Liver (tissue), 9 donors: ENCODE results near the gene RNASE8. TPM values are rescaled to one million over a fixed set of nuclear protein-coding genes. Genes with fewer than 3 reads are reported as not detected.

Experiments
- DNase-seq: peaks from one replicate; pipeline ENCODE4 v3.0.0-alpha.2; 2017; ENCODE audit warnings: low spot score
- H3K27ac ChIP-seq, 2 donors: one replicate each; pipeline ENCODE4 v1.7.0; 2013; ENCODE audit warnings: inconsistent platforms in 2 of 2, low read length in 2 of 2, control low read depth in 1 of 2, low read depth in 1 of 2, mild to moderate bottlenecking in 1 of 2
- H3K27me3 ChIP-seq, 4 donors: one replicate each; pipeline versions ENCODE4 v1.6.1 to v1.7.0; 2013; ENCODE audit warnings: low read length in 3 of 4, inconsistent platforms in 1 of 4, mild to moderate bottlenecking in 1 of 4, moderate library complexity in 1 of 4; ENCODE audit not compliant: control insufficient read depth in 4 of 4, insufficient read depth in 4 of 4
- H3K36me3 ChIP-seq, 4 donors: one replicate each; pipeline versions ENCODE4 v1.6.1 to v1.7.0; 2013; ENCODE audit warnings: low read length in 3 of 4, mild to moderate bottlenecking in 3 of 4, low read depth in 1 of 4, moderate library complexity in 1 of 4; ENCODE audit not compliant: control insufficient read depth in 4 of 4, insufficient read depth in 3 of 4
- H3K4me1 ChIP-seq, 4 donors: one replicate each; pipeline versions ENCODE4 v1.6.1 to v1.7.0; 2013; ENCODE audit warnings: low read length in 3 of 4, mild to moderate bottlenecking in 3 of 4, moderate library complexity in 1 of 4; ENCODE audit not compliant: control insufficient read depth in 4 of 4, insufficient read depth in 4 of 4
- H3K4me3 ChIP-seq, 3 donors: one replicate each; pipeline versions ENCODE4 v1.6.1 to v1.7.0; 2013; ENCODE audit warnings: low read length in 3 of 3, control low read depth in 1 of 3, low read depth in 1 of 3, mild to moderate bottlenecking in 1 of 3
- H3K9ac ChIP-seq, 2 donors: one replicate each; pipeline ENCODE4 v1.7.0; 2013; ENCODE audit warnings: low read length in 2 of 2, mild to moderate bottlenecking in 2 of 2, moderate library complexity in 2 of 2, control low read depth in 1 of 2, low read depth in 1 of 2
- H3K9me3 ChIP-seq, 4 donors: one replicate each; pipeline versions ENCODE4 v1.6.1 to v1.7.0; 2013; ENCODE audit warnings: low read length in 3 of 4; ENCODE audit not compliant: control insufficient read depth in 4 of 4
- ATF3 ChIP-seq: IDR thresholded peaks from 2 replicates; pipeline ENCODE4 v1.6.1; 2016; ENCODE audit warnings: antibody characterized with exemption
- EGR1 ChIP-seq, 2 donors: IDR thresholded peaks; 2 replicates each; pipeline ENCODE4 v1.6.1; 2016 to 2018; ENCODE audit warnings: antibody characterized with exemption in 2 of 2, low read depth in 2 of 2
- FOXA1 ChIP-seq: IDR thresholded peaks from 2 replicates; pipeline ENCODE4 v1.6.1; 2016; ENCODE audit warnings: antibody characterized with exemption
- FOXA2 ChIP-seq: IDR thresholded peaks from 2 replicates; pipeline ENCODE4 v1.6.1; 2016; ENCODE audit warnings: antibody characterized with exemption
- GABPA ChIP-seq, 2 donors: IDR thresholded peaks in 1 of 2; conservative IDR thresholded peaks in 1 of 2; 2 replicates each; pipeline ENCODE4 v1.6.1; 2016; ENCODE audit warnings: antibody characterized with exemption in 2 of 2, mild to moderate bottlenecking in 1 of 2, moderate library complexity in 1 of 2
- HNF4A ChIP-seq, 2 donors: conservative IDR thresholded peaks; 2 replicates each; pipeline ENCODE4 v1.6.1; 2016; ENCODE audit warnings: antibody characterized with exemption in 2 of 2, mild to moderate bottlenecking in 2 of 2
- JUND ChIP-seq, 2 donors: IDR thresholded peaks; 2 replicates each; pipeline ENCODE4 v1.6.1; 2016; ENCODE audit warnings: antibody characterized with exemption in 2 of 2
- NR2F2 ChIP-seq: IDR thresholded peaks from 2 replicates; pipeline ENCODE4 v1.6.1; 2016; ENCODE audit warnings: antibody characterized with exemption
- RAD21 ChIP-seq, 2 donors: IDR thresholded peaks; 2 replicates each; pipeline ENCODE4 v1.6.1; 2016; ENCODE audit warnings: antibody characterized with exemption in 2 of 2, mild to moderate bottlenecking in 2 of 2
- RXRA ChIP-seq, 2 donors: IDR thresholded peaks; 2 replicates each; pipeline ENCODE4 v1.6.1; 2017 to 2018; ENCODE audit warnings: antibody characterized with exemption in 2 of 2, mild to moderate bottlenecking in 1 of 2
- SP1 ChIP-seq: IDR thresholded peaks from 2 replicates; pipeline ENCODE4 v1.6.1; 2018; ENCODE audit warnings: antibody characterized with exemption, mild to moderate bottlenecking
- TAF1 ChIP-seq: conservative IDR thresholded peaks from 2 replicates; pipeline ENCODE4 v1.6.1; 2016; ENCODE audit warnings: antibody characterized with exemption, mild to moderate bottlenecking
- YY1 ChIP-seq: IDR thresholded peaks from 2 replicates; pipeline ENCODE4 v1.6.1; 2016; ENCODE audit warnings: antibody characterized with exemption, mild to moderate bottlenecking
- WGBS: extraction: QIAGEN DNeasy Blood & Tissue Kit; methylation state at CpG from one replicate; pipeline ENCODE4 v1.1.7; 2013; 5-methylcytosine and 5-hydroxymethylcytosine counted together
- polyA plus RNA-seq, 2 donors: library from polyadenylated mRNA; stranded (reverse) in 1 of 2; unstranded in 1 of 2; fragments of 200-250 nt in 1 of 2; fragments of >200 nt in 1 of 2; fragmentation: Nextera tagmentation in 1 of 2; extraction: Ambion mirVana in 1 of 2; gene quantifications; one replicate each; pipeline versions ENCODE4 v1.2.1 to v1.2.3, GENCODE V29; 2013 to 2015
- total RNA-seq, 2 donors: library from RNA; depleted of rRNA; stranded (reverse); fragments of >200 nt; gene quantifications; one replicate each; pipeline ENCODE4 v1.2.3, GENCODE V29; 2014
- TF ChIP-seq, protein P1 (sequence below): fragments of 150-350 bp; IDR thresholded peaks from 2 replicates; pipeline ENCODE4 v1.5.1; 2017; ENCODE audit warnings: improper control_type of control experiment, low read depth, low read length; ENCODE audit not compliant: missing input control
- TF ChIP-seq, protein P2 (sequence below): IDR thresholded peaks from 2 replicates; pipeline ENCODE4 v1.6.1; 2016; ENCODE audit warnings: antibody characterized with exemption
- donor health status: healthy.
- donor health status: healthy.
- donor health status: healthy.
- donor health status: healthy.
- donor health status: healthy.

Gene RNASE8
- total and polyA plus RNA-seq, 4 donors: not detected

DNA sequence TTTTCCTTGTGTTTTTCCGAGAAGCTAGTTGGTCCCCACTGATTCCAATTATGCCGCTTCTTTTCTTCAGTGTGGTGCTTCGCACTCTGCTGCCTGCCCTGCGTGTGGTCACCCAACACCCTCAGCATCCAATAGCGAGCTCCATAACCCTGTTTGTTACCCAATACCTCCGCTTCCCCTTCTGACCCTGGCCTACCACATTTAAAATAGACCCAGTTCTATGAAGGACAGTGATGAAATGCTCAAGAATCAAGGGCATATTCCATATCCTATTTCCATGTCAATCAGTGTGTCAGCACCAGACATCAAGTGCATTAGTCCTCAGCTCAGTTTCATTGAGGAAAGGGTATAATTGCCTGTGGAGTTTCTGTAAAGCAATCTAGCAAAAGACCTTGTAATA lies 42.3 kb upstream of the RNASE8 start:
- no peak for DNase-seq
- Histone ChIP-seq H3K9ac (no peak overlapping the region), H3K27ac (no peak overlapping the region), H3K36me3 (peaks cover 8 to 34% (median 28%) of the 10 kb centered on the region in 4 donors), H3K4me1 (peaks cover 0 to 34% (median 6%) of the 10 kb centered on the region in 4 donors), H3K27me3 (no peaks in the 10 kb centered on the region), H3K9me3 (no peaks in the 10 kb centered on the region), H3K4me3 (no peak overlapping the region)
- WGBS: 34% methylated on average over 6 of the region's 6 CpGs
- TF ChIP-seq RAD21 (IDR thresholded peaks at IDR 0.05): no peak
- TF ChIP-seq RXRA (IDR thresholded peaks at IDR 0.05): no peak
- TF ChIP-seq SP1: no peak
- TF ChIP-seq ATF3: no peak
- TF ChIP-seq EGR1 (IDR thresholded peaks at IDR 0.05; ENCODE audit: low read depth in 2 of 2): no peak

GRCh38 chr14:21016413-21017190 lies 41.0 kb upstream of the RNASE8 start:
- no peak for TF ChIP-seq EGR1 (IDR thresholded peaks at IDR 0.05; ENCODE audit: low read depth in 2 of 2)
- TF ChIP-seq RAD21 (IDR thresholded peaks at IDR 0.05): no peak
- no peak for TF ChIP-seq NR2F2
- Histone ChIP-seq H3K27ac (no peak overlapping the region), H3K36me3 (peaks cover 8 to 43% (median 38%) of the 10 kb centered on the region in 4 donors), H3K9ac (no peak overlapping the region), H3K4me1 (peaks cover 0 to 37% (median 16%) of the 10 kb centered on the region in 4 donors), H3K9me3 (no peaks in the 10 kb centered on the region), H3K27me3 (no peaks in the 10 kb centered on the region), H3K4me3 (no peak overlapping the region)
- no peak for DNase-seq
- 66% methylated on average over 9 of the region's 9 CpGs for WGBS

DNA sequence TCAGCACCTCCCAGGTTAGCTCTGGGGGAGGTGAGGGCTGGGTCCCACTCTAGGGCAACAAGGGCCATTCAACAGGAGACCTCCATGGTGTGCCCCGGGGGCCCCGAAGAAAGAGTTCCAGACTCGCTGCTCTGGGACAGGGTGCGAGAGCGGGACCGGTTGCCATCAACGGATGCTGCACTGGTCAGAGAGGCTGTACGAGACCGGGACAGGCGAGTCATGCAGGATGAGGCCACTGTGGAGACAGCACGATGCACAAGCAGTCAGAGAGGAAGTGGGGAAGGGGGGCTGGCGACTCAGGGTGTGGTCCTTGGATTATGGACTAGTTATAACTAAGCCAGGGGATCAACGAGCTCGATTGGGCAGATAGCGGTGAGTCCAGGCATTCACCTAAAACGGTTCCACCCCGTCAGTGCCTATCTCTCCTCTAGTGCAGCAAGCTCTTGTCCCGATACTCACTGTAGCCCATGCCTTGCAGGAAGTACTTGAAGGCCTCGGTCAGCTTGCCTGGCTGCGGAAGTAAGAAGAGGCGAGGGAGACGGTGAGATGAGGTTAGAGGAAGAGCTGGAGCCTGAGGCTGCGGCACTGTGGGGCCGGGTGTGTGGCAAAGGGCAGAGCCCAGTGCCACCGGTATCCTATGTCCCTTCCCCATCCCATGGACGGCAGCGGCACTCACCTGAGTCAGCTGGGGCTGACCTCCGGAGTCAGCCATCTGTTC lies 39.9 kb upstream of the RNASE8 start:
- Histone ChIP-seq H3K9ac (no peak overlapping the region), H3K27ac (no peak overlapping the region), H3K9me3 (no peaks in the 10 kb centered on the region), H3K4me1 (peaks cover 0 to 47% (median 26%) of the 10 kb centered on the region in 4 donors), H3K36me3 (peaks cover 8 to 45% (median 44%) of the 10 kb centered on the region in 4 donors), H3K4me3 (no peak overlapping the region), H3K27me3 (no peaks in the 10 kb centered on the region)
- DNase-seq: no peak
- TF ChIP-seq RAD21 (IDR thresholded peaks at IDR 0.05) (no peak), JUND (IDR thresholded peaks at IDR 0.05) (no peak), FOXA1 (no peak), HNF4A (conservative IDR thresholded peaks at IDR 0.05) (no peak), EGR1 (IDR thresholded peaks at IDR 0.05; ENCODE audit: low read depth in 2 of 2) (no peak), YY1 (no peak), TAF1 (no peak), FOXA2 (no peak), SP1 (no peak), GABPA (IDR thresholded peaks at IDR 0.05 in 1 of 2, conservative IDR thresholded peaks at IDR 0.05 in 1 of 2) (no peak)
- TF ChIP-seq, protein P1, sequence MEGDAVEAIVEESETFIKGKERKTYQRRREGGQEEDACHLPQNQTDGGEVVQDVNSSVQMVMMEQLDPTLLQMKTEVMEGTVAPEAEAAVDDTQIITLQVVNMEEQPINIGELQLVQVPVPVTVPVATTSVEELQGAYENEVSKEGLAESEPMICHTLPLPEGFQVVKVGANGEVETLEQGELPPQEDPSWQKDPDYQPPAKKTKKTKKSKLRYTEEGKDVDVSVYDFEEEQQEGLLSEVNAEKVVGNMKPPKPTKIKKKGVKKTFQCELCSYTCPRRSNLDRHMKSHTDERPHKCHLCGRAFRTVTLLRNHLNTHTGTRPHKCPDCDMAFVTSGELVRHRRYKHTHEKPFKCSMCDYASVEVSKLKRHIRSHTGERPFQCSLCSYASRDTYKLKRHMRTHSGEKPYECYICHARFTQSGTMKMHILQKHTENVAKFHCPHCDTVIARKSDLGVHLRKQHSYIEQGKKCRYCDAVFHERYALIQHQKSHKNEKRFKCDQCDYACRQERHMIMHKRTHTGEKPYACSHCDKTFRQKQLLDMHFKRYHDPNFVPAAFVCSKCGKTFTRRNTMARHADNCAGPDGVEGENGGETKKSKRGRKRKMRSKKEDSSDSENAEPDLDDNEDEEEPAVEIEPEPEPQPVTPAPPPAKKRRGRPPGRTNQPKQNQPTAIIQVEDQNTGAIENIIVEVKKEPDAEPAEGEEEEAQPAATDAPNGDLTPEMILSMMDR: no peak
- TF ChIP-seq, protein P2, sequence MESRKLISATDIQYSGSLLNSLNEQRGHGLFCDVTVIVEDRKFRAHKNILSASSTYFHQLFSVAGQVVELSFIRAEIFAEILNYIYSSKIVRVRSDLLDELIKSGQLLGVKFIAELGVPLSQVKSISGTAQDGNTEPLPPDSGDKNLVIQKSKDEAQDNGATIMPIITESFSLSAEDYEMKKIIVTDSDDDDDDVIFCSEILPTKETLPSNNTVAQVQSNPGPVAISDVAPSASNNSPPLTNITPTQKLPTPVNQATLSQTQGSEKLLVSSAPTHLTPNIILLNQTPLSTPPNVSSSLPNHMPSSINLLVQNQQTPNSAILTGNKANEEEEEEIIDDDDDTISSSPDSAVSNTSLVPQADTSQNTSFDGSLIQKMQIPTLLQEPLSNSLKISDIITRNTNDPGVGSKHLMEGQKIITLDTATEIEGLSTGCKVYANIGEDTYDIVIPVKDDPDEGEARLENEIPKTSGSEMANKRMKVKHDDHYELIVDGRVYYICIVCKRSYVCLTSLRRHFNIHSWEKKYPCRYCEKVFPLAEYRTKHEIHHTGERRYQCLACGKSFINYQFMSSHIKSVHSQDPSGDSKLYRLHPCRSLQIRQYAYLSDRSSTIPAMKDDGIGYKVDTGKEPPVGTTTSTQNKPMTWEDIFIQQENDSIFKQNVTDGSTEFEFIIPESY: no peak
- 76% methylated on average over 28 of the region's 28 CpGs for WGBS
